Endodermal cell (in vitro differentiated cells): Measurements from ENCODE around the gene GABARAPL2. TPM values are rescaled to one million over a fixed set of nuclear protein-coding genes. Genes with fewer than 3 reads are reported as not detected.

Experiments
- DNase-seq: peaks from one replicate; pipeline ENCODE4 v3.0.0-alpha.2; 2017
- H3K27ac ChIP-seq: 2 replicates; pipeline ENCODE4 v1.5.1; 2013; ENCODE audit warnings: mild to moderate bottlenecking, low read depth, low read length, moderate library complexity
- H3K27me3 ChIP-seq: 2 replicates; pipeline ENCODE4 v1.6.1; 2013; ENCODE audit warnings: mild to moderate bottlenecking, low read length, moderate library complexity; ENCODE audit not compliant: insufficient read depth, control insufficient read depth, poor library complexity, severe bottlenecking
- H3K36me3 ChIP-seq: 2 replicates; pipeline ENCODE4 v1.7.0; 2013; ENCODE audit warnings: mild to moderate bottlenecking, low read length, moderate library complexity; ENCODE audit not compliant: control insufficient read depth, insufficient read depth
- H3K4me1 ChIP-seq: one replicate; pipeline ENCODE4 v1.7.0; 2013; ENCODE audit warnings: low read length; ENCODE audit not compliant: control insufficient read depth, insufficient read depth
- H3K4me3 ChIP-seq: 2 replicates; pipeline ENCODE4 v1.5.1; 2013; ENCODE audit warnings: mild to moderate bottlenecking, low read length, moderate library complexity
- H3K9ac ChIP-seq: 2 replicates; pipeline ENCODE4 v1.6.1; 2013; ENCODE audit warnings: mild to moderate bottlenecking, low read length, moderate library complexity; ENCODE audit not compliant: poor library complexity, severe bottlenecking; ENCODE audit errors: extremely low read depth
- H3K9me3 ChIP-seq: 2 replicates; pipeline ENCODE4 v1.6.1; 2013; ENCODE audit warnings: mild to moderate bottlenecking, low read length, moderate library complexity; ENCODE audit not compliant: control insufficient read depth
- H3K27ac Mint-ChIP-seq: 2 replicates; pipeline ENCODE4 v1.8.0; 2020; ENCODE audit warnings: mixed read lengths
- H3K27me3 Mint-ChIP-seq: 2 replicates; pipeline ENCODE4 v1.8.0; 2021; ENCODE audit warnings: mild to moderate bottlenecking, mixed read lengths; ENCODE audit not compliant: insufficient read depth
- H3K36me3 Mint-ChIP-seq: 2 replicates; pipeline ENCODE4 v1.8.0; 2020; ENCODE audit warnings: low read depth, mixed read lengths
- H3K4me1 Mint-ChIP-seq: 2 replicates; pipeline ENCODE4 v1.8.0; 2020; ENCODE audit warnings: mixed read lengths
- H3K4me3 Mint-ChIP-seq: 2 replicates; pipeline ENCODE4 v1.8.0; 2020; ENCODE audit warnings: mild to moderate bottlenecking, moderate library complexity, mixed read lengths
- H3K9me3 Mint-ChIP-seq: 2 replicates; pipeline ENCODE4 v1.8.0; 2020; ENCODE audit warnings: mild to moderate bottlenecking, mixed read lengths
- CTCF ChIP-seq: fragments of 200-600 bp; sonication (generic); conservative IDR thresholded peaks from 2 replicates; pipeline ENCODE4 v1.5.0; 2021; ENCODE audit warnings: antibody characterized with exemption, mild to moderate bottlenecking
- WGBS, 2 experiments: methylation state at CpG; one replicate each; pipeline versions ENCODE4 v1.1.5 to v1.1.7; 2013; ENCODE audit warnings: missing lambda C conversion rate in 2 of 2, mixed read lengths in 1 of 2; ENCODE audit not compliant: insufficient coverage in 1 of 2, insufficient read length in 1 of 2; 5-methylcytosine and 5-hydroxymethylcytosine counted together
- total RNA-seq, 2 donors: library from RNA; stranded (reverse); fragmentation: NEBNext Ultra II Directional in 1 of 2; extraction: Animal tissue kit (Norgen Biotek cat#: 25700) in 1 of 2; gene quantifications; 2 replicates in 1 of 2; 3 replicates in 1 of 2; pipeline ENCODE4 v1.2.1, GENCODE V29; 2021

GABARAPL2 gene
- total RNA-seq, 2 donors from 2014 or later, result 72.8 to 78.5 TPM

- H3K4me1 ChIP-seq, result peaks cover 5% of the 10 kb centered on the region
- H3K36me3 ChIP-seq, result peaks cover 46% of the 10 kb centered on the region
- H3K9me3 ChIP-seq, result no peaks in the 10 kb centered on the region
- H3K4me3 ChIP-seq, result no peak overlapping the region
- H3K27ac Mint-ChIP-seq, result no peak overlapping the region
- no peak overlapping the region for H3K4me3 Mint-ChIP-seq
- no peak overlapping the region for H3K9ac ChIP-seq
- 95 to 97% methylated on average over 17 to 20 of the region's 20 CpGs for WGBS, 2 experiments
- H3K27ac ChIP-seq, result no peak overlapping the region
- TF ChIP-seq CTCF, result no peak
- no peaks in the 10 kb centered on the region for H3K9me3 Mint-ChIP-seq
- peaks cover 41% of the 10 kb centered on the region for H3K36me3 Mint-ChIP-seq
- H3K4me1 Mint-ChIP-seq, result peaks cover 14% of the 10 kb centered on the region
- no peaks in the 10 kb centered on the region for H3K27me3 Mint-ChIP-seq
- H3K27me3 ChIP-seq, result no peaks in the 10 kb centered on the region
- DNase-seq, result no peak
Measured at GRCh38 chr16:75620326-75621169, 54.4 kb downstream of the GABARAPL2 start.

- Mint-ChIP-seq H3K36me3 (peaks cover 42% of the 10 kb centered on the region), H3K4me3 (peak overlapping the region; percentile 92), H3K9me3 (no peaks in the 10 kb centered on the region), H3K27ac (no peak overlapping the region), H3K4me1 (peaks cover 16% of the 10 kb centered on the region), H3K27me3 (no peaks in the 10 kb centered on the region)
- no peak overlapping the region for H3K9ac ChIP-seq
- peak; percentile 52 for DNase-seq
- no peaks in the 10 kb centered on the region for H3K9me3 ChIP-seq
- TF ChIP-seq CTCF, result peak; percentile 74
- no peak overlapping the region for H3K27ac ChIP-seq
- peaks cover 5% of the 10 kb centered on the region for H3K4me1 ChIP-seq
- no peaks in the 10 kb centered on the region for H3K27me3 ChIP-seq
- peaks cover 46% of the 10 kb centered on the region for H3K36me3 ChIP-seq
- H3K4me3 ChIP-seq, result peak overlapping the region; percentile 99
- WGBS, 2 experiments, result 46 to 54% methylated on average over 2 of the region's 2 CpGs
Measured at GRCh38 chr16:75621170-75621477, 54.9 kb downstream of the GABARAPL2 start.

- no peaks in the 10 kb centered on the region for H3K27me3 Mint-ChIP-seq
- H3K36me3 ChIP-seq, result peaks cover 53% of the 10 kb centered on the region
- H3K4me1 Mint-ChIP-seq, result peaks cover 16% of the 10 kb centered on the region
- WGBS, 2 experiments, result 3% methylated on average over 33 to 62 of the region's 62 CpGs
- H3K27ac ChIP-seq, result peak within 1 kb of the TSS; percentile 84
- H3K27me3 ChIP-seq, result no peaks in the 10 kb centered on the region
- DNase-seq, result peak; percentile 99
- H3K4me3 Mint-ChIP-seq, result peak within 1 kb of the TSS; percentile 92
- H3K36me3 Mint-ChIP-seq, result peaks cover 47% of the 10 kb centered on the region
- no peak for TF ChIP-seq CTCF
- peak within 1 kb of the TSS; percentile 99 for H3K4me3 ChIP-seq
- peak within 1 kb of the TSS; percentile 88 for H3K9ac ChIP-seq
- peak within 1 kb of the TSS; percentile 99 for H3K27ac Mint-ChIP-seq
- H3K4me1 ChIP-seq, result peaks cover 5% of the 10 kb centered on the region
- H3K9me3 Mint-ChIP-seq, result no peaks in the 10 kb centered on the region
- H3K9me3 ChIP-seq, result no peaks in the 10 kb centered on the region
Measured at GRCh38 chr16:75622761-75623605, 56.8 kb downstream of the GABARAPL2 start, which contains the start of gene ADAT1. Gene ADAT1, minus strand, starts transcription at chr16:75623281. Its CDS starts 2,482 bp downstream, at chr16:75620799.
